HepG2 (cell line): ENCODE results near the gene CCDC148. TPM values are rescaled to one million over a fixed set of nuclear protein-coding genes. Genes with fewer than 3 reads are reported as not detected.

ENCODE experiments used
- ARNTL ChIP-seq: sonication (generic); formaldehyde crosslinking; IDR thresholded peaks from 2 replicates; pipeline ENCODE4 v1.4.0; 2020; ENCODE audit warnings: mild to moderate bottlenecking, missing genetic modification reagents
- CAMTA2 ChIP-seq: sonication (generic); formaldehyde crosslinking; IDR thresholded peaks from 2 replicates; pipeline ENCODE4 v1.4.0; 2020; ENCODE audit warnings: mild to moderate bottlenecking, missing genetic modification reagents, borderline replicate concordance
- EED ChIP-seq: sonication (generic); formaldehyde crosslinking; IDR thresholded peaks from 2 replicates; pipeline ENCODE4 v1.5.0; 2020; ENCODE audit warnings: mild to moderate bottlenecking, missing genetic modification reagents
- FOXA1 ChIP-seq, 2 experiments: fragments of 450-650 bp in 1 of 2; sonication (generic) in 1 of 2; formaldehyde crosslinking in 1 of 2; IDR thresholded peaks; 2 replicates each; pipeline versions ENCODE4 v1.4.0 to v1.6.1; 2016 to 2020; ENCODE audit warnings: missing genetic modification reagents in 1 of 2
- KLF12 ChIP-seq: sonication (generic); formaldehyde crosslinking; IDR thresholded peaks from 2 replicates; pipeline ENCODE4 v1.4.0; 2020; ENCODE audit warnings: missing genetic modification reagents, borderline replicate concordance
- NFAT5 ChIP-seq: sonication (generic); formaldehyde crosslinking; IDR thresholded peaks from 2 replicates; pipeline ENCODE4 v1.4.0; 2020; ENCODE audit warnings: missing genetic modification reagents
- PHF5A ChIP-seq: IDR thresholded peaks from one replicate; pipeline ENCODE4 v1.6.1; 2018; ENCODE audit warnings: low read depth, missing genetic modification reagents; ENCODE audit not compliant: unreplicated experiment
- RBFOX2 ChIP-seq: fragments of 200-400 bp; formaldehyde crosslinking; IDR thresholded peaks from 2 replicates; pipeline ENCODE4 v1.6.1; 2017; ENCODE audit warnings: low read depth, mild to moderate bottlenecking, low read length
- REL ChIP-seq: sonication (generic); formaldehyde crosslinking; conservative IDR thresholded peaks from 2 replicates; pipeline ENCODE4 v1.8.0; 2022; ENCODE audit warnings: mild to moderate bottlenecking, missing genetic modification reagents, moderate library complexity
- TCF7 ChIP-seq: sonication (generic); IDR thresholded peaks from 2 replicates; pipeline ENCODE4 v1.6.1; 2016; ENCODE audit warnings: antibody characterized with exemption, low read depth
- ZBTB26 ChIP-seq: IDR thresholded peaks from 2 replicates; pipeline ENCODE4 v1.6.1; 2016; ENCODE audit warnings: missing compliant biosample characterization, missing genetic modification reagents, borderline replicate concordance
- ZFP37 ChIP-seq: sonication (generic); formaldehyde crosslinking; IDR thresholded peaks from 2 replicates; pipeline ENCODE4 v1.4.0; 2020; ENCODE audit warnings: missing genetic modification reagents, borderline replicate concordance
- ZNF12 ChIP-seq: sonication (generic); formaldehyde crosslinking; IDR thresholded peaks from 2 replicates; pipeline ENCODE4 v1.5.0; 2020; ENCODE audit warnings: missing genetic modification reagents
- ZNF572 ChIP-seq: sonication (generic); formaldehyde crosslinking; IDR thresholded peaks from 2 replicates; pipeline ENCODE4 v1.5.1; 2020; ENCODE audit warnings: mild to moderate bottlenecking, missing genetic modification reagents
- ZNF616 ChIP-seq: sonication (generic); formaldehyde crosslinking; IDR thresholded peaks from 2 replicates; pipeline ENCODE4 v1.5.0; 2020; ENCODE audit warnings: low read depth, mild to moderate bottlenecking, missing genetic modification reagents
- ZNF644 ChIP-seq: IDR thresholded peaks from 2 replicates; pipeline ENCODE4 v1.6.1; 2016; ENCODE audit warnings: low read depth
- ZNF772 ChIP-seq: sonication (generic); formaldehyde crosslinking; IDR thresholded peaks from 2 replicates; pipeline ENCODE4 v1.5.0; 2020; ENCODE audit warnings: mild to moderate bottlenecking, missing genetic modification reagents
- ZNF775 ChIP-seq: sonication (generic); formaldehyde crosslinking; IDR thresholded peaks from 2 replicates; pipeline ENCODE4 v1.4.0; 2020; ENCODE audit warnings: missing genetic modification reagents, mild to moderate bottlenecking, moderate library complexity, borderline replicate concordance
- ZSCAN12 ChIP-seq: sonication (generic); formaldehyde crosslinking; IDR thresholded peaks from 2 replicates; pipeline ENCODE4 v1.9.0; 2021; ENCODE audit warnings: mild to moderate bottlenecking, missing genetic modification reagents
- polyA plus RNA-seq, 8 experiments: library from polyadenylated mRNA; depleted of rRNA in 3 of 8; stranded (reverse) in 7 of 8; unstranded in 1 of 8; fragments of >200 nt; fragmentation: Illumina TruSeq in 4 of 8; extraction: Trizol in 4 of 8; gene quantifications; 2 replicates each; pipeline versions ENCODE4 v1.2.1 to v1.2.3, GENCODE V29; 2011 to 2016; ENCODE audit warnings: low read depth in 4 of 8, missing spikeins in 1 of 8, mixed read lengths in 1 of 8; ENCODE audit not compliant: insufficient read depth in 1 of 8
- total RNA-seq, 5 experiments: library from RNA; depleted of rRNA; stranded (reverse); fragments of >200 nt; fragmentation: Illumina TruSeq; extraction: Trizol; gene quantifications; 2 replicates each; pipeline ENCODE4 v1.2.3, GENCODE V29; 2016; ENCODE audit warnings: low read depth in 1 of 5
- TF ChIP-seq, protein P1 (sequence below): sonication (generic); formaldehyde crosslinking; IDR thresholded peaks from 2 replicates; pipeline ENCODE4 v1.4.0; 2020; ENCODE audit warnings: missing genetic modification reagents, low read depth, mild to moderate bottlenecking, borderline replicate concordance
- TF ChIP-seq, protein P2 (sequence below): sonication (generic); formaldehyde crosslinking; IDR thresholded peaks from 2 replicates; pipeline ENCODE4 v1.9.0; 2021; ENCODE audit warnings: missing genetic modification reagents, borderline replicate concordance

CCDC148 gene
- total and polyA plus RNA-seq, 2 of the 13 experiments (the other 11 are each of a cell fraction or from before 2014, with no cell fraction given) = 0.30 to 0.49 TPM

DNA sequence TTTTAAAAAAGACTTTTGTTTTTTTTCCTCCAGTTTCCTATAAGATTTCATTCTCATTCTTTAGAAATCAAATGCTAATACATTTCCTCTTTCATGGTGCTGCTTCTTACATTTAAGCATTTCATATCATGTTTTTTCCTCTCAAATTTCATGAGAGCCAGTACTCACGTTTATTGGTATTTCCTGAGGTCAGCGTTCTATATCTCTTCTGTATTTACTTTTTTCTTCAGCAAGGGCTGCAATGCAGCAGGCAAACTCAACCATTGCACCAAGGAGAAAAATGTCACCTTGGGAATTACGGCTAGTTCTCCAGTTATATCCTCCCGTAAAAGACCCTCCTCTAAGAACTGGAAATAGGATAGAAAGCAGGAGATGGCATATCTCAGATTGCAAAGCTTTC lies 322.5 kb downstream of the CCDC148 start (continued):
- TF ChIP-seq ARNTL (CRISPR knock-in tag) = no peak
- no peak for TF ChIP-seq ZNF772 (CRISPR knock-in tag)
- no peak for TF ChIP-seq ZNF616 (CRISPR knock-in tag)
- 0 out of 2 replicates have a peak, but pooled peaks have one; percentile 18 for TF ChIP-seq ZNF12 (CRISPR knock-in tag)
- no peak for TF ChIP-seq EED (CRISPR knock-in tag)
- no peak for TF ChIP-seq ZNF775 (CRISPR knock-in tag)
- TF ChIP-seq ZSCAN12 (CRISPR knock-in tag) = no peak
- no peak for TF ChIP-seq PHF5A
- no peak for TF ChIP-seq RBFOX2
- 0 out of 2 replicates have a peak, but pooled peaks have one; percentile 53 for TF ChIP-seq REL (CRISPR knock-in tag)
- TF ChIP-seq CAMTA2 (CRISPR knock-in tag) = no peak
- no peak for TF ChIP-seq ZBTB26 (CRISPR knock-in tag)
- 0 out of 2 replicates have a peak, but pooled peaks have one; percentile 27 for TF ChIP-seq ZNF644 (CRISPR knock-in tag)
- no peak for TF ChIP-seq ZFP37 (CRISPR knock-in tag)
- no peak for TF ChIP-seq TCF7
- TF ChIP-seq, protein P1, sequence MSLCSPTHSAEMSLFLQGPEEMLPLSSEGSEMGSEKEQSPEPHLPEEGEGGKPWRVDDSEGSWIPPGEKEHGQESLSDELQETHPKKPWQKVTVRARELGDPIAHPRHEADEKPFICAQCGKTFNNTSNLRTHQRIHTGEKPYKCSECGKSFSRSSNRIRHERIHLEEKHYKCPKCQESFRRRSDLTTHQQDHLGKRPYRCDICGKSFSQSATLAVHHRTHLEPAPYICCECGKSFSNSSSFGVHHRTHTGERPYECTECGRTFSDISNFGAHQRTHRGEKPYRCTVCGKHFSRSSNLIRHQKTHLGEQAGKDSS = no peak
- TF ChIP-seq KLF12 (CRISPR knock-in tag) = no peak
- no peak for TF ChIP-seq ZNF572
- no peak for TF ChIP-seq NFAT5 (CRISPR knock-in tag)
- TF ChIP-seq, protein P2, sequence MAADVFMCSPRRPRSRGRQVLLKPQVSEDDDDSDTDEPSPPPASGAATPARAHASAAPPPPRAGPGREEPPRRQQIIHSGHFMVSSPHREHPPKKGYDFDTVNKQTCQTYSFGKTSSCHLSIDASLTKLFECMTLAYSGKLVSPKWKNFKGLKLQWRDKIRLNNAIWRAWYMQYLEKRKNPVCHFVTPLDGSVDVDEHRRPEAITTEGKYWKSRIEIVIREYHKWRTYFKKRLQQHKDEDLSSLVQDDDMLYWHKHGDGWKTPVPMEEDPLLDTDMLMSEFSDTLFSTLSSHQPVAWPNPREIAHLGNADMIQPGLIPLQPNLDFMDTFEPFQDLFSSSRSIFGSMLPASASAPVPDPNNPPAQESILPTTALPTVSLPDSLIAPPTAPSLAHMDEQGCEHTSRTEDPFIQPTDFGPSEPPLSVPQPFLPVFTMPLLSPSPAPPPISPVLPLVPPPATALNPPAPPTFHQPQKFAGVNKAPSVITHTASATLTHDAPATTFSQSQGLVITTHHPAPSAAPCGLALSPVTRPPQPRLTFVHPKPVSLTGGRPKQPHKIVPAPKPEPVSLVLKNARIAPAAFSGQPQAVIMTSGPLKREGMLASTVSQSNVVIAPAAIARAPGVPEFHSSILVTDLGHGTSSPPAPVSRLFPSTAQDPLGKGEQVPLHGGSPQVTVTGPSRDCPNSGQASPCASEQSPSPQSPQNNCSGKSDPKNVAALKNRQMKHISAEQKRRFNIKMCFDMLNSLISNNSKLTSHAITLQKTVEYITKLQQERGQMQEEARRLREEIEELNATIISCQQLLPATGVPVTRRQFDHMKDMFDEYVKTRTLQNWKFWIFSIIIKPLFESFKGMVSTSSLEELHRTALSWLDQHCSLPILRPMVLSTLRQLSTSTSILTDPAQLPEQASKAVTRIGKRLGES (CRISPR knock-in tag) = no peak
- no peak for TF ChIP-seq FOXA1 (IDR thresholded peaks at IDR 0.05)
- TF ChIP-seq FOXA1 (CRISPR knock-in tag; IDR thresholded peaks at IDR 0.05) = 0 out of 2 replicates have a peak, but pooled peaks have one; percentile 30
